Activated naive CD4-positive, alpha-beta T cell treated with anti-CD3 and anti-CD28 coated beads, Interleukin-2, amount 50 U/mL, for 24 hours (primary cell): Measurements from ENCODE around the gene FUZ.

ENCODE experiments used
- H3K27ac Mint-ChIP-seq: one replicate; pipeline ENCODE4 v1.8.0; 2021; ENCODE audit warnings: mild to moderate bottlenecking, mixed read lengths
- H3K27me3 Mint-ChIP-seq: one replicate; pipeline ENCODE4 v1.8.0; 2021; ENCODE audit warnings: mixed read lengths
- H3K36me3 Mint-ChIP-seq: one replicate; pipeline ENCODE4 v1.8.0; 2021; ENCODE audit warnings: mixed read lengths
- H3K4me1 Mint-ChIP-seq: one replicate; pipeline ENCODE4 v1.8.0; 2021; ENCODE audit warnings: mixed read lengths
- H3K4me3 Mint-ChIP-seq: one replicate; pipeline ENCODE4 v1.8.0; 2021; ENCODE audit warnings: mild to moderate bottlenecking, mixed read lengths
- H3K9me3 Mint-ChIP-seq: one replicate; pipeline ENCODE4 v1.8.0; 2021; ENCODE audit warnings: mixed read lengths

Gene FUZ

GRCh38 chr19:49812997-49813861 lies at the start of gene FUZ:
FUZ (minus strand) TSS chr19:49813292; CDS start chr19:49813106, 186 bp downstream.
- peaks cover 38% of the 10 kb centered on the region for H3K4me1 Mint-ChIP-seq
- H3K27ac Mint-ChIP-seq, result peak within 1 kb of the TSS; percentile 90

GRCh38 chr19:49862391-49863253 lies 49.5 kb upstream of the FUZ start:
- no peak overlapping the region for H3K27ac Mint-ChIP-seq
- H3K4me1 Mint-ChIP-seq, result peaks cover 37% of the 10 kb centered on the region
- H3K27me3 Mint-ChIP-seq, result no peaks in the 10 kb centered on the region
- no peaks in the 10 kb centered on the region for H3K9me3 Mint-ChIP-seq
- H3K4me3 Mint-ChIP-seq, result no peak overlapping the region
- peaks cover 9% of the 10 kb centered on the region for H3K36me3 Mint-ChIP-seq

More at GRCh38 chr19:49812997-49813861, at the start of gene FUZ:
- no peaks in the 10 kb centered on the region for H3K27me3 Mint-ChIP-seq
- H3K9me3 Mint-ChIP-seq, result no peaks in the 10 kb centered on the region
- H3K36me3 Mint-ChIP-seq, result no peaks in the 10 kb centered on the region
- H3K4me3 Mint-ChIP-seq, result peak within 1 kb of the TSS; percentile 93

GRCh38 chr19:49861541-49862378 lies 48.7 kb upstream of the FUZ start:
- Mint-ChIP-seq H3K27ac (no peak overlapping the region), H3K9me3 (no peaks in the 10 kb centered on the region)

GRCh38 chr19:49861107-49861506 lies 48.0 kb upstream of the FUZ start:
- Mint-ChIP-seq H3K36me3 (peaks cover 9% of the 10 kb centered on the region), H3K27me3 (no peaks in the 10 kb centered on the region), H3K4me1 (peaks cover 24% of the 10 kb centered on the region), H3K4me3 (no peak overlapping the region), H3K27ac (no peak overlapping the region), H3K9me3 (no peaks in the 10 kb centered on the region)

More at GRCh38 chr19:49861541-49862378, 48.7 kb upstream of the FUZ start:
- Mint-ChIP-seq H3K27me3 (no peaks in the 10 kb centered on the region), H3K4me1 (peaks cover 30% of the 10 kb centered on the region), H3K36me3 (peaks cover 9% of the 10 kb centered on the region), H3K4me3 (no peak overlapping the region)

GRCh38 chr19:49860336-49861102 lies 47.4 kb upstream of the FUZ start:
- no peaks in the 10 kb centered on the region for H3K27me3 Mint-ChIP-seq
- peaks cover 19% of the 10 kb centered on the region for H3K4me1 Mint-ChIP-seq
- H3K4me3 Mint-ChIP-seq, result no peak overlapping the region
- H3K36me3 Mint-ChIP-seq, result peaks cover 7% of the 10 kb centered on the region
- no peak overlapping the region for H3K27ac Mint-ChIP-seq
- no peaks in the 10 kb centered on the region for H3K9me3 Mint-ChIP-seq

GRCh38 chr19:49859682-49860335 lies 46.7 kb upstream of the FUZ start:
- H3K9me3 Mint-ChIP-seq, result no peaks in the 10 kb centered on the region
- no peak overlapping the region for H3K27ac Mint-ChIP-seq
- no peaks in the 10 kb centered on the region for H3K27me3 Mint-ChIP-seq
- peaks cover 13% of the 10 kb centered on the region for H3K4me1 Mint-ChIP-seq
- H3K4me3 Mint-ChIP-seq, result no peak overlapping the region
- peaks cover 7% of the 10 kb centered on the region for H3K36me3 Mint-ChIP-seq

GRCh38 chr19:49858088-49858985 lies 45.2 kb upstream of the FUZ start:
- Mint-ChIP-seq H3K36me3 (peaks cover 3% of the 10 kb centered on the region), H3K27ac (no peak overlapping the region), H3K4me3 (no peak overlapping the region), H3K27me3 (no peaks in the 10 kb centered on the region), H3K4me1 (peaks cover 7% of the 10 kb centered on the region), H3K9me3 (no peaks in the 10 kb centered on the region)

- H3K27ac Mint-ChIP-seq, result no peak overlapping the region
- no peaks in the 10 kb centered on the region for H3K9me3 Mint-ChIP-seq
- no peak overlapping the region for H3K4me3 Mint-ChIP-seq
- no peaks in the 10 kb centered on the region for H3K27me3 Mint-ChIP-seq
- no peaks in the 10 kb centered on the region for H3K36me3 Mint-ChIP-seq
- peaks cover 10% of the 10 kb centered on the region for H3K4me1 Mint-ChIP-seq
Observed at GRCh38 chr19:49857838-49858087, 44.7 kb upstream of the FUZ start.

- no peak overlapping the region for H3K4me3 Mint-ChIP-seq
- H3K36me3 Mint-ChIP-seq, result no peaks in the 10 kb centered on the region
- H3K9me3 Mint-ChIP-seq, result no peaks in the 10 kb centered on the region
- H3K27ac Mint-ChIP-seq, result no peak overlapping the region
- H3K4me1 Mint-ChIP-seq, result peaks cover 15% of the 10 kb centered on the region
- H3K27me3 Mint-ChIP-seq, result no peaks in the 10 kb centered on the region
Observed at GRCh38 chr19:49857061-49857837, 44.2 kb upstream of the FUZ start.

GRCh38 chr19:49856574-49857021 lies 43.5 kb upstream of the FUZ start:
- Mint-ChIP-seq H3K27ac (no peak overlapping the region), H3K27me3 (no peaks in the 10 kb centered on the region), H3K4me1 (peaks cover 19% of the 10 kb centered on the region), H3K9me3 (no peaks in the 10 kb centered on the region), H3K36me3 (no peaks in the 10 kb centered on the region), H3K4me3 (no peak overlapping the region)

GRCh38 chr19:49855676-49856573 lies 42.8 kb upstream of the FUZ start:
- no peaks in the 10 kb centered on the region for H3K36me3 Mint-ChIP-seq
- no peaks in the 10 kb centered on the region for H3K27me3 Mint-ChIP-seq
- H3K4me1 Mint-ChIP-seq, result peaks cover 19% of the 10 kb centered on the region
- peak overlapping the region; percentile 41 for H3K27ac Mint-ChIP-seq
- H3K4me3 Mint-ChIP-seq, result no peak overlapping the region
- no peaks in the 10 kb centered on the region for H3K9me3 Mint-ChIP-seq

GRCh38 chr19:49855277-49855675 lies 42.2 kb upstream of the FUZ start:
- Mint-ChIP-seq H3K4me1 (peaks cover 19% of the 10 kb centered on the region), H3K4me3 (no peak overlapping the region), H3K9me3 (no peaks in the 10 kb centered on the region), H3K27ac (peak overlapping the region; percentile 30), H3K36me3 (no peaks in the 10 kb centered on the region), H3K27me3 (no peaks in the 10 kb centered on the region)
